HepG2 (cell line): ENCODE measurements around the gene RBM3. TPM values are rescaled to one million over a fixed set of nuclear protein-coding genes. Genes with fewer than 3 reads are reported as not detected.
A peak's percentile ranks its signal among the peaks of the same experiment; 100 is the strongest.

Source experiments
- CSRNP2 ChIP-seq: sonication (generic); formaldehyde crosslinking; conservative IDR thresholded peaks from 2 replicates; pipeline ENCODE4 v1.8.0; 2022; ENCODE audit warnings: low read depth, missing genetic modification reagents
- EEA1 ChIP-seq: sonication (generic); formaldehyde crosslinking; IDR thresholded peaks from 2 replicates; pipeline ENCODE4 v1.5.1; 2020; ENCODE audit warnings: mild to moderate bottlenecking, missing genetic modification reagents, borderline replicate concordance
- FOXK1 ChIP-seq: sonication (generic); formaldehyde crosslinking; IDR thresholded peaks from 2 replicates; pipeline ENCODE4 v1.4.0; 2020; ENCODE audit warnings: low read depth, missing genetic modification reagents, borderline replicate concordance
- SIN3B ChIP-seq: fragments of 150-350 bp; IDR thresholded peaks from 2 replicates; pipeline ENCODE4 v1.6.1; 2014; ENCODE audit warnings: low read length
- SOX5 ChIP-seq: IDR thresholded peaks from 2 replicates; pipeline ENCODE4 v1.6.1; 2016; ENCODE audit warnings: borderline replicate concordance
- TRIM22 ChIP-seq: fragments of 450-650 bp; IDR thresholded peaks from 2 replicates; pipeline ENCODE4 v1.6.1; 2017
- ZBTB3 ChIP-seq: sonication (generic); formaldehyde crosslinking; IDR thresholded peaks from 2 replicates; pipeline ENCODE4 v1.4.0; 2020; ENCODE audit warnings: low read depth, mild to moderate bottlenecking, moderate library complexity, missing genetic modification reagents, borderline replicate concordance
- ZBTB49 ChIP-seq: sonication (generic); formaldehyde crosslinking; IDR thresholded peaks from 2 replicates; pipeline ENCODE4 v1.4.0; 2020; ENCODE audit warnings: missing genetic modification reagents, borderline replicate concordance
- ZC3H13 ChIP-seq: sonication (generic); formaldehyde crosslinking; IDR thresholded peaks from 2 replicates; pipeline ENCODE4 v1.8.1; 2023; ENCODE audit warnings: mild to moderate bottlenecking, missing genetic modification reagents, moderate library complexity
- ZFP91 ChIP-seq: sonication (generic); formaldehyde crosslinking; IDR thresholded peaks from 2 replicates; pipeline ENCODE4 v1.9.0; 2022; ENCODE audit warnings: missing genetic modification reagents, mild to moderate bottlenecking, borderline replicate concordance
- ZFY ChIP-seq: sonication (generic); formaldehyde crosslinking; IDR thresholded peaks from 2 replicates; pipeline ENCODE4 v1.4.0; 2020; ENCODE audit warnings: missing genetic modification reagents
- ZNF180 ChIP-seq: sonication (generic); formaldehyde crosslinking; IDR thresholded peaks from 2 replicates; pipeline ENCODE4 v1.4.0; 2020; ENCODE audit warnings: low read depth, missing genetic modification reagents, borderline replicate concordance
- ZNF275 ChIP-seq: sonication (generic); formaldehyde crosslinking; IDR thresholded peaks from 2 replicates; pipeline ENCODE4 v1.8.0; 2022; ENCODE audit warnings: missing genetic modification reagents, mild to moderate bottlenecking, inconsistent platforms, borderline replicate concordance
- ZNF614 ChIP-seq: IDR thresholded peaks from 2 replicates; pipeline ENCODE4 v1.6.1; 2018; ENCODE audit warnings: missing biosample characterization, missing genetic modification reagents, inconsistent platforms, borderline replicate concordance
- ZSCAN20 ChIP-seq: sonication (generic); formaldehyde crosslinking; IDR thresholded peaks from 2 replicates; pipeline ENCODE4 v1.4.0; 2020; ENCODE audit warnings: missing genetic modification reagents, mild to moderate bottlenecking, borderline replicate concordance
- ZSCAN21 ChIP-seq: sonication (generic); formaldehyde crosslinking; IDR thresholded peaks from 2 replicates; pipeline ENCODE4 v1.8.0; 2022; ENCODE audit warnings: mild to moderate bottlenecking, missing genetic modification reagents, moderate library complexity, borderline replicate concordance
- polyA plus RNA-seq, 8 experiments: library from polyadenylated mRNA; depleted of rRNA in 3 of 8; stranded (reverse) in 7 of 8; unstranded in 1 of 8; fragments of >200 nt; fragmentation: Illumina TruSeq in 4 of 8; extraction: Trizol in 4 of 8; gene quantifications; 2 replicates each; pipeline versions ENCODE4 v1.2.1 to v1.2.3, GENCODE V29; 2011 to 2016; ENCODE audit warnings: low read depth in 4 of 8, missing spikeins in 1 of 8, mixed read lengths in 1 of 8; ENCODE audit not compliant: insufficient read depth in 1 of 8
- total RNA-seq, 5 experiments: library from RNA; depleted of rRNA; stranded (reverse); fragments of >200 nt; fragmentation: Illumina TruSeq; extraction: Trizol; gene quantifications; 2 replicates each; pipeline ENCODE4 v1.2.3, GENCODE V29; 2016; ENCODE audit warnings: low read depth in 1 of 5

RBM3 gene
- total and polyA plus RNA-seq, 2 of the 13 experiments (the other 11 are each of a cell fraction or from before 2014, with no cell fraction given) = 123 to 182 TPM

- TF ChIP-seq CSRNP2 (no peak), ZFP91 (CRISPR knock-in tag) (peak; percentile 74; the same call in 1 of the 2 replicates), TRIM22 (no peak), SIN3B (no peak), ZNF180 (CRISPR knock-in tag) (no peak), FOXK1 (CRISPR knock-in tag) (peak; percentile 76; the same call in 1 of the 2 replicates), ZNF614 (0 out of 2 replicates have a peak, but pooled peaks have one; percentile 17), ZC3H13 (CRISPR knock-in tag) (peak; percentile 67; the same call in 1 of the 2 replicates), EEA1 (CRISPR knock-in tag) (no peak), SOX5 (no peak), ZNF275 (no peak), ZBTB49 (CRISPR knock-in tag) (no peak), ZBTB3 (no peak), ZSCAN20 (no peak), ZFY (CRISPR knock-in tag) (peak; percentile 47; the same call in 1 of the 2 replicates), ZSCAN21 (CRISPR knock-in tag) (no peak)
Observed at GRCh38 chrX:48574270-48575266, at the start of gene RBM3 (continued).
